PFSK-1 (cell line): ENCODE data around the gene POLR3B.

Experiments
- FOXP2 ChIP-seq: optimal IDR thresholded peaks from 2 replicates; pipeline ENCODE3; 2011; ENCODE audit warnings: borderline replicate concordance, control low read depth, inconsistent platforms; ENCODE audit not compliant: insufficient read depth; ENCODE audit errors: extremely low read length, extremely low read depth
- POLR2AphosphoS5 ChIP-seq: IDR thresholded peaks from 2 replicates; pipeline ENCODE4 v1.6.1; 2012; ENCODE audit warnings: low read depth, mild to moderate bottlenecking, control low read depth, low read length, moderate library complexity
- SIN3A ChIP-seq: IDR thresholded peaks from 2 replicates; pipeline ENCODE4 v1.6.1; 2012; ENCODE audit warnings: mild to moderate bottlenecking, low read length, moderate library complexity, borderline replicate concordance; ENCODE audit not compliant: insufficient read depth
- TAF1 ChIP-seq: IDR thresholded peaks from 2 replicates; pipeline ENCODE4 v1.6.1; 2012; ENCODE audit warnings: low read length, control low read depth, borderline replicate concordance; ENCODE audit not compliant: insufficient read depth
- TF ChIP-seq, protein P1 (sequence below), 2 experiments: IDR thresholded peaks; 2 replicates each; pipeline versions ENCODE4 v1.6.1 to v1.8.0; 2011 to 2012; ENCODE audit warnings: low read depth in 2 of 2, low read length in 2 of 2, control low read depth in 1 of 2, inconsistent platforms in 1 of 2, mild to moderate bottlenecking in 1 of 2, moderate library complexity in 1 of 2; ENCODE audit not compliant: insufficient read depth in 1 of 2

Gene POLR3B

DNA sequence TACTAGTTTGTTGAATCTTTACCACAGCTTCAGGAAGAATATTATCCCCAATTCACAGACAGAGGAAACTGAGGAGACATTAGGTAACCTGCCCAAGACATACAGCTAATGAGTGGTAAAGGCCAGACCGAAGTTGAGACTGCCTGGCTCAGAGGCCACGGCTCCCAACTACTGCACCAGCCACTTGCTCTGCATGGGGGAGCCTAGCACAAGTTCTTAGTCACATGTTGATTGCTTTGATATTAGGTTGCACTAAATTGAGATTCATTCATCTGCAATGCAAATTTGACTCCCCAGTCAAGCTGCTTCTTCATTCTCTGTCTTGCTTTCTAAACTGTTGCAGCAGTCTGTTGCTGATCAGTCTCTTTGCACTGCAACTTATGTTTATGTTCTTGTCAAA lies 25.9 kb upstream of the POLR3B start:
- TF ChIP-seq, protein P1, sequence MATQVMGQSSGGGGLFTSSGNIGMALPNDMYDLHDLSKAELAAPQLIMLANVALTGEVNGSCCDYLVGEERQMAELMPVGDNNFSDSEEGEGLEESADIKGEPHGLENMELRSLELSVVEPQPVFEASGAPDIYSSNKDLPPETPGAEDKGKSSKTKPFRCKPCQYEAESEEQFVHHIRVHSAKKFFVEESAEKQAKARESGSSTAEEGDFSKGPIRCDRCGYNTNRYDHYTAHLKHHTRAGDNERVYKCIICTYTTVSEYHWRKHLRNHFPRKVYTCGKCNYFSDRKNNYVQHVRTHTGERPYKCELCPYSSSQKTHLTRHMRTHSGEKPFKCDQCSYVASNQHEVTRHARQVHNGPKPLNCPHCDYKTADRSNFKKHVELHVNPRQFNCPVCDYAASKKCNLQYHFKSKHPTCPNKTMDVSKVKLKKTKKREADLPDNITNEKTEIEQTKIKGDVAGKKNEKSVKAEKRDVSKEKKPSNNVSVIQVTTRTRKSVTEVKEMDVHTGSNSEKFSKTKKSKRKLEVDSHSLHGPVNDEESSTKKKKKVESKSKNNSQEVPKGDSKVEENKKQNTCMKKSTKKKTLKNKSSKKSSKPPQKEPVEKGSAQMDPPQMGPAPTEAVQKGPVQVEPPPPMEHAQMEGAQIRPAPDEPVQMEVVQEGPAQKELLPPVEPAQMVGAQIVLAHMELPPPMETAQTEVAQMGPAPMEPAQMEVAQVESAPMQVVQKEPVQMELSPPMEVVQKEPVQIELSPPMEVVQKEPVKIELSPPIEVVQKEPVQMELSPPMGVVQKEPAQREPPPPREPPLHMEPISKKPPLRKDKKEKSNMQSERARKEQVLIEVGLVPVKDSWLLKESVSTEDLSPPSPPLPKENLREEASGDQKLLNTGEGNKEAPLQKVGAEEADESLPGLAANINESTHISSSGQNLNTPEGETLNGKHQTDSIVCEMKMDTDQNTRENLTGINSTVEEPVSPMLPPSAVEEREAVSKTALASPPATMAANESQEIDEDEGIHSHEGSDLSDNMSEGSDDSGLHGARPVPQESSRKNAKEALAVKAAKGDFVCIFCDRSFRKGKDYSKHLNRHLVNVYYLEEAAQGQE (IDR thresholded peaks at IDR 0.05; ENCODE audit: insufficient read depth in 1 of 2, low read depth in 2 of 2, low read length in 2 of 2), result no peak
- TF ChIP-seq TAF1, result no peak
- TF ChIP-seq SIN3A, result no peak
- no peak for TF ChIP-seq FOXP2
- no peak for TF ChIP-seq POLR2AphosphoS5

DNA sequence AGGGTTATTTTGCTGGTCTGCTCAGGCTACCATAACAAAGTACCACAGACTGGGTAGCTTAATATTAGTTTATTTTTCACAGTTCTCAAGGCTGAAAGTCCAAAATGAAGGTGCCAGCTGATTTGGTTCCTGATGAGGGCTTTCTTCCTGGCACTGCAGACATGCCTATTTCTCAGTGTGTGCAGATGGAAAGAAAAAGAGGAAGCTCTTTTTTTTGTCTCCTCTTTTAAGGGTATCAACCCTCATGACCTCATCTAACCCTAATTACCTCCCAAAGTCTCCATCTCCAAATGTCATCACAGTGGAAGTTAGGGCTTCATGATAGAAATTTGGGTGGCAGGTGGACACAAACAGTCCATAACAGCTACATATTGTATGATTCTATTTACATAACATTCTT lies 25.0 kb upstream of the POLR3B start:
- TF ChIP-seq FOXP2, result no peak
- no peak for TF ChIP-seq SIN3A
- TF ChIP-seq TAF1, result no peak
- TF ChIP-seq POLR2AphosphoS5, result no peak
- TF ChIP-seq, protein P1 (IDR thresholded peaks at IDR 0.05; ENCODE audit: insufficient read depth in 1 of 2, low read depth in 2 of 2, low read length in 2 of 2), result no peak

DNA sequence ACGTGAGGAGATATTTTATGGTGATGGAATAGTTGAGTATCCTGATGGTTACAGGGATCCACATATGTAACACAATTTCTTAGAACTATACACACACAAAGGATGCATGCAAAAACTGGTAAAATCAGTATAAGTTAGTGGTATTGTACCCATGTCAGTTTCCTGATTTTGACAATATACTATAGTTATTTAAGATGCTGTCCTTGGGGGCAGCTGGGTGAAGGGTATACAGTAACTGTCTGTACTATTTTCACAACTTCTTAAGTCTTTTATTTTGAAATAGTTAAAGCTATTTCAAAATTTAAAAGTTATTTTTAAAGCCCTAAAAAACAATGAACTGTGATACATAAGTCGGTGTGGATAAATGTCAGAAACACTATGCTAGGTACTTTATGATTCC lies 24.5 kb upstream of the POLR3B start:
- TF ChIP-seq TAF1 (no peak), POLR2AphosphoS5 (no peak), FOXP2 (no peak), SIN3A (no peak)

DNA sequence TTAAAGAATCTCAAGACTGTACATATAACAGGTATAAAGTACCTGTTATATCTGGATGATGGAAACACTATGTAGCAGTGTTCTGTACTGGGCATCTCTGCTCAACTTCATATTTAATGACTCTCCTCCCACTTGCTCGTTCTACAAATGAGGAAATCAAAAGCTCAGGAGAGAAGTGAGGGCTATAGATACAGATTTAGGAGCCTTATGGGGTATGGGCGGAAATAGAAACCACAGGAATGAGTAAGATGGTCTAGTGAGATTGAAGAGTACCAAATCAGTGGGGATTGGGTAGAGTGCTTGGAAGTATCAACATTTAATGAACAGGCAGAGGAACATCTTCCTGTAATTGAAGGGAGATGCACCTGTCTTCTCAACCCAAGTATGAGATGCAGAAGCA lies 23.8 kb upstream of the POLR3B start:
- TF ChIP-seq TAF1 (no peak), FOXP2 (no peak), POLR2AphosphoS5 (no peak), SIN3A (no peak)
- TF ChIP-seq, protein P1 (IDR thresholded peaks at IDR 0.05; ENCODE audit: insufficient read depth in 1 of 2, low read depth in 2 of 2, low read length in 2 of 2), result no peak

DNA sequence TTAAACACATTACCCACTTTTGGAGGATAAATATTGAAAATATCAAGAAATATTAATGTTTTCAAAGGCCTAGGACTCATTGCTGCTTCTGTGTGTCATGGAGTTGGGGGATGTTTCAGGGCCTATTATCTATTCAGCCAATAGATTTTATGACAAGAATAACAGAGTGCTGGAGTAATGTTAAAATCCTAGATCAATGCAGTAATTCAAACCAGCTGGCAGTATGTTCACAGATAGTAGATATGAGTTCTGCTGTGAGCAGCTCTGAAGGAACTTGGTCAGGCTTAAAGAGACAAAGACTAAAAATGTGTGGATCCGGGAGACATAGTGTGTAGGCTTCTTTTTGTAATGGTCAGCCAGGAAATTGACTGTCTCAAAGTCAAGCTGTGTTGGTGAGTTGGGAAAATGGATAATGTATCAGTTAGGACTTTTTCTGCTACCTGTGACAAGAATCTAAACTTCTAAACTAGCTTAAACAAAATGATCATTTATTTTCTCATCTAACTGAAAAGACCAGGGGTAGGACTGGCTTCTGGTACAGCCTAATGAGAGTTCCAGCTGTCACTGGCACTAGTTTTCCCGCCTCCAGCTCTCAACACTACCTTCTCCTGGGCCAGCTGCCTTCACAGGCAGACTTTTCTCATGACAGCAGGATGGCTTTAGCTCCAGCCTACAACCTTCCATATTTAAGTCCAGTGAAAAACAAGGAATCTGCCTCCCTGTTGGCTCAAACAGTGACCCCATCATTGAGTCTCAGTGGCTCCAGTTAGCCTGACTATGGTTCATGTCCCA lies 16.3 kb upstream of the POLR3B start:
- no peak for TF ChIP-seq POLR2AphosphoS5
- no peak for TF ChIP-seq SIN3A
- TF ChIP-seq, protein P1 (IDR thresholded peaks at IDR 0.05; ENCODE audit: insufficient read depth in 1 of 2, low read depth in 2 of 2, low read length in 2 of 2), result no peak
